GM20431 (cell line): ENCODE measurements around the gene ESPNL.

ENCODE experiments used
- in situ Hi-C: fragments of 300-500 bp; cut with MseI, MboI; formaldehyde crosslinking; loops from one replicate; pipeline ENCODE4 v1.15.0; 2020; ENCODE audit warnings: low sequenced_read_pairs; ENCODE audit not compliant: unreplicated experiment

ESPNL gene

DNA sequence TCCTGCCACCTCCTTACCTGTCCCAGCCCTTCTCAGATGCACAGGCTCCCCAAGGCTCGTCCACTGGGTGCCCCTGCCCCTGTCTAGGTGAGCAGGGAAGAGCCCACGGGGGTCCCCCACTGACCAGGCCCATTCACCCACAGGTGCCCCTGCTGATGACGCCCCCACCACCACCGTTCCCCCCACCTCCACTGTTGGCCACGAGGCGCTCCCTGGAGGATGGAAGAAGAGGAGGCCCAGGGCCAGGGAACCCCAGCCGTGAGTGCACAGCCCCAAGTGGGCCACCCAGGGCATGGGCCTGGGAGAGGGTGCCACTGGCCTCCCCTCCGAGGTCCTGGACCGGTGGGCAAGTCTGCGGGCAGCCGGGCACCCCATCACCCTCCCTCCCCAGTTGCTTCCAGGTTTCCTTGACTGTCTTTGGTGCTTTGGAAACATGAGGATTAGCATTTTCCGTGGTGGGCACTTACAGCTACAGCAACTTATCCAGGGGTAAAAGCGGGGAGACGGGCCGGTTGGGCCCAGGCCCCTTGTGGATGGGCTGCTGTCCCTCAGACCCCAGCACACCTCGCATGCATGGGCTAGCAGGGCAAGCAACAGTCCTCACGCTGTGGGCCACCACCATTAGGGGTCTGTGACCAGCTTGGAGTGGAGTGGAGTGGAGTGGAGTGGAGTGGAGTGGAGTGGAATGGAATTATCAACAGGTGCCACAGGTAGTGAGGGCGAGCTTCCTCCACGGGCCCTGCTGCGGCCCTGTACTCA lies 25.2 kb downstream of the ESPNL start:
- in situ Hi-C loops: no loop called here

DNA sequence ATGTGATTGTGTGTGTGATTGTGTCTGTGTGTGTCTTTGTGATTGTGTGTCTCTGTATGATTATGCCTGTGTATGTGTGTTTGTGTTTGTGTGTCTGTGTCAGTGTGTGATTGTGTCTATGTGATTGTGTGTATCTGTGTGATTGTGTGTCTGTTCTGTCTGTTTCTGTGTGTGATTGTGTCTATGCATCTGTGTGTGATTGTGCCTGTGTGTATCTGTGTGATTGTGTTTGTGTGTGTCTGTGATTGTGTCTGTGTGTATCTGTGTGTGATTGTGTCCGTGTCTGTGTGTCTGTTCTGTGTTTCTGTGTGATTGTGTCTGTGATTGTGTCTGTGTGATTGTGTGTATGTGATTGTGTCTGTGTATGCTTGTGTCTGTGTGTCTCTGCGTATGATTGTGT lies 26.2 kb downstream of the ESPNL start:
- in situ Hi-C loops: no loop called here

DNA sequence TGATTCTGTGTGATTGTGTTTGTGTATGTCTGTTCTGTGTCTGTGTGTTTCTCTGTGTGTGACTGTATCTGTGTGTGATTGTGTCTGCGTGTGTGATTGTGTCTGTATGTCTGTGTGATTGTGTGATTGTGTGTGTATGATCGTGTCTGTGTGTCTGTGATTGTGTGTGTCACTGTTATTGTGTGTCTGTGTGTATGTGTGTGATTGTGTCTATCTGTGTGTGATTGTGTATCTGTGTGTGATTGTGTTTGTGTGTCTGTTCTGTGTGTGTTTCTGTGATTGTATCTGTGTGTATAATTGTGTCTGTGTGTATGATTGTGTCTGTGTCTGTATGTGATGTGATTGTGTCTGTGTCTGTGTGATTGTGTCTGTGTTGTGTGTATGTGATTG lies 26.6 kb downstream of the ESPNL start:
- in situ Hi-C loops: no loop called here

DNA sequence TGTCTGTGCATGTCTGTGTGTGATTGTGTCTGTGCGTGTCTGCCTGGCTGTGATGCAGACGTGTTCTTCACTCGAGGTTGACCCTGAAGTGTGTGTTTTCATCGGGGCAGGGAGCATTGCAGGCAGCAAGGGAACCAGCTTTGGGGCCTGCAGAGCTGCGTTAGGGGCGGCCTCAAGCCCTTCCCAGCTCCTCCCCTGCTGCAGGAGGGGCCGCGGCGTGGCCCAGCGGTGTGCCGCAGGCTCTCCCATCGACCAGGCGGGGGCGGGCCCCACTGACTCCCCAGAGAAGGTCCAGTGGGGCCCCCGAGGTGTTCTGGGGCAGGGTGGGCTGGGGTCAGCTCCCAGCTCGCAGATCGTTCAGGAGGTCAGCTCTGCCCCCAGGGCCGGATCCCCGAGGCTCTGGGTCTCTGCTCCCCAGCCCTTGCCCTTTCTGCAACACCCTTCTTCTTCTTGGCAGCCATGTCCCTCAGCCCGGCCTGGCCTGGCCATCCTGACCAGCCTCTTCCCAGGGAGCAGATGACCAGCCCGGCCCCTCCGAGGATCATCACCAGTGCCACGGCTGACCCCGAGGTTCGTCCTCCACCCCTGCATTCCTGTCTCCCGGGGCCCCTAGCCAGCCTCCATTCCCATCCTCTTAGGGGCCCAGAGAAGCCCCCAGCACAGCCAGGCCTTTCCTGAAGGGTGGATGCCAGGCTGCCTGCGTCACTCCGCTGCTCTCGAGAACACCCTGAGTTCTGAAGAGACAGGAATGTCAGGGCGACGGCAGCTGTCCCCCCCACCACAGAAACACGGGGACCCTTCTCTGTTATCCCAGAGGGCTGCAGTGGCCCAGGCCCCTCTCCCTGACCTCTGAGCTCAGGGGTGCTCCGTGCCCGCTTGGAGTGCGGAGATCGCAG lies 27.3 kb downstream of the ESPNL start:
- in situ Hi-C loops: no loop called here

DNA sequence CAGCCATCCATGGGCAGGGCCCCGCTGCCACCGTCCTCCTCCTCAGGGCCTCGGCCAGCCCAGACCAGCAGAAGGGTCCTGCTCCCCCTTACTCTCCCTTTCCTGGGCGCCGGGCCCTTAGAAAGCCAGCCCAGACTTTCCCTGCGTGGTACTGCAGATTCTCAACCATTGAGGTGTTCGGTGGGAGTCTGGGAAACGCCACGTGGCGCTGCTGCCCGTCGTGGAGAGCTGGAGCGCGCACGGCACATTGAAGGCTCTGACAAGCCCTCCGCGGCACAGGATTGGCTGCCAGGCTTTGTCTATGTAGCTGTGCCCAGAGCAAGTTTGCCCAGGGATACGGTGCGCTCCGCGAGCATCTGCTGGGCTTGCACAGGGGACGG lies 27.9 kb downstream of the ESPNL start:
- in situ Hi-C loops: no loop called here

DNA sequence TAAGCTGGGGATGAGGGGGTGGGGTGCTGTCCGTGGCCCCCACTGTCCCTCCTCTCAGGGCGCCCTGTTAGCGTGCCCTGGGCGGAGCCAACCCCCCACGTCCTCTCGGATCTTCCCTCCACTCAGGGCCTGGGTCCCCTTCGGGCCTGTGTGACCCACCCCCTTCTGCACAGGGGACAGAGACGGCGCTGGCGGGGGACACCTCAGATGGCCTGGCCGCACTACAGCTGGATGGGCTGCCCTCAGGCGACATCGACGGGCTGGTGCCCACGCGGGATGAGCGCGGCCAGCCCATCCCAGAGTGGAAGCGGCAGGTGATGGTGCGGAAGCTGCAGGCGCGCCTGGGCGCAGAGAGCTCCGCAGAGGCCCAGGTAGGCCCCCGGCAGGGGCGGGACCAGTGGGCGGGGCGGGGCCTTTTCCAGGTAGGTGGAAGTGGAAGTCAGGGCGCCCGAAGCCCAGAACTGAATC lies 28.4 kb downstream of the ESPNL start:
- in situ Hi-C loops: no loop called here

DNA sequence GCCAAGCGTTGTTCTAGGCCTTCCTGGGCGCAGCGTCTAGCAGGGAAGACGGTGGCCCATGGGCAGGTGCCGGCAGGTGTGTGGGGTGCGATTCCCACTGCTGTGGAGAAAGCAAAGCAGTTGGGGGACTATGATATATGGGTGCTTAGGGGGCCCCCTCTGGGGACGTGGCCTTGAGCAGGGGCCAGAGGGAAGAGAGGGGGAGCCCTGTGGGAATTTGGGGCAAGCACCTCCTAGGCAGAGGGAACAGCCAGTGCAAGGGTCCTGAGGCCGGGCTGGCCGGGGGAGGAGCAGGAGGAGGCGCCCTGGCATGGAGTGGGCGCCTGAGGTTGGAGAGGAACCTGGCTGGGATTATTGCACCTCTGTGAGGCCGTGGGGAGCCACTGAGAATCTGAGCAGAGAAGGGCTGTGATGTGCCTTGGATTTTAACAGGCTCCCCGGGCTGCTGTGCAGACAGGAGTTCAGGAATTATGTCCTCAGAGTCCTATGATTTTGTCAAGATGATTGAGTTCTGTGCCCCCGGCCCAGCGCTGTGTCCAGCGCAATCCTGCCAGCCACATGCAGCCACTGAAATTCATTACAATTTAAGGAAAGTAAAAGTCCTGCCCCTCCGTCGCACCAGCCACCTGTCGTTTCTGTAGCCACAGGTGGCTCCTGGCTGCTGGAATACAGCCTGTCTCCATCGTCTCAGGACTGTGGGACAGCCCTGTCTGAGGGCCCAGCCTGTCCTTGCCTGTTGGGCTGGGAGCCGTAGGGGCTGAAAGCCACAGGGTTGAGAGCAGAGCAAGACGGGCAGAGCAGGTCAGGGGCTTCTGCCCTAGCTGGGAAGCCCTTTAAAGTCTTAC lies 29.2 kb downstream of the ESPNL start:
- in situ Hi-C loops: no loop called here

DNA sequence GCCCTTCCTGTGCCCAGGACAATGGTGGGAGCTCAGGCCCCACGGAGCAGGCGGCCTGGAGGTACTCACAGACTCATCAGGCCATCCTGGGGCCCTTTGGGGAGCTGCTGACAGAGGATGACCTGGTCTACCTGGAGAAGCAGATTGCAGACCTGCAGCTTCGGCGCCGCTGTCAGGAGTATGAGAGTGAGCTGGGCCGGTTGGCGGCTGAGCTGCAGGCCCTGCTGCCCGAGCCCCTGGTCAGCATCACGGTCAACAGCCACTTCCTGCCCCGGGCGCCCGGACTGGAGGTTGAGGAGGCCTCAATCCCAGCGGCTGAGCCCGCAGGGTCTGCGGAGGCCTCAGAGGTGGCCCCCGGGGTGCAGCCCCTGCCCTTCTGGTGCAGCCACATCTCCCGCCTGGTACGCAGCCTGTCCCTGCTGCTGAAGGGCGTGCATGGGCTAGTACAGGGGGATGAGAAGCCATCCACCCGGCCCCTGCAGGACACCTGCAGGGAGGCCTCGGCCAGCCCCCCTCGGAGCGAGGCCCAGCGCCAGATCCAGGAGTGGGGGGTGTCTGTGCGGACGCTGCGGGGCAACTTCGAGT lies 30.1 kb downstream of the ESPNL start:
- in situ Hi-C loops: no loop called here

DNA sequence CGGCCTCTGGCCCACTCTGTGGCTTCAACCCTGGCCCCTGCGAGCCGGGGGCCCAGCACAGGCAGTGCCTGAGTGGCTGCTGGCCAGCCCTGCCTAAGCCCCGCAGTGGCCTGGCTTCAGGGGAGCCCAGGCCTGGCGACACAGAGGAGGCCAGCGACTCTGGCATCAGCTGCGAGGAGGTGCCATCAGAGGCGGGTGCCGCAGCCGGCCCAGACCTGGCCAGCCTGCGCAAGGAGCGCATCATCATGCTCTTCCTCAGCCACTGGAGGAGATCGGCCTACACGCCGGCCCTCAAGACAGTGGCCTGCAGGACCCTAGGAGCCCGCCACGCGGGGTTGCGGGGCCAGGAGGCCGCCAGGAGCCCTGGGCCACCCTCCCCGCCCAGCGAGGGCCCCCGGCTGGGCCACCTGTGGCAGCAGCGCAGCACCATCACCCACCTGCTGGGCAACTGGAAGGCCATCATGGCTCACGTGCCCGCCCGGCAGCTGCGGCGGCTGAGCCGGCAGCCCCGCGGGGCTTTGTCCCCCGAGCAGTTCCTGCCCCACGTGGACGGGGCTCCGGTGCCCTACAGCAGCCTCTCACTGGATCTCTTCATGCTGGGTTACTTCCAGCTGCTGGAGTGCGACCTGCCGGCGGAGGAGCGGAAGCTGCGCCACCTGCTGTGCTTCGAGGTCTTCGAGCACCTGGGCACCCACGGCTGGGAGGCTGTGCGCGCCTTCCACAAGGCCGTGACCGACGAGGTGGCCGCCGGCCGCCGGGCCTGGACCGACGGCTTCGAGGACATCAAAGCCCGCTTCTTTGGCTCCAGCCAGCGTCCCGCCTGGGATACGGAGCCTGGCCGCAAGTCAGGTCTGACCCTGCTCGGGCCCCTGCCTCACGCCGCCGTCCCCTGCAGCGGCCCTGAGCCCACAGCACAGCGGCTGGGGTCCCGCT lies 30.8 kb downstream of the ESPNL start:
- in situ Hi-C loops: no loop called here

DNA sequence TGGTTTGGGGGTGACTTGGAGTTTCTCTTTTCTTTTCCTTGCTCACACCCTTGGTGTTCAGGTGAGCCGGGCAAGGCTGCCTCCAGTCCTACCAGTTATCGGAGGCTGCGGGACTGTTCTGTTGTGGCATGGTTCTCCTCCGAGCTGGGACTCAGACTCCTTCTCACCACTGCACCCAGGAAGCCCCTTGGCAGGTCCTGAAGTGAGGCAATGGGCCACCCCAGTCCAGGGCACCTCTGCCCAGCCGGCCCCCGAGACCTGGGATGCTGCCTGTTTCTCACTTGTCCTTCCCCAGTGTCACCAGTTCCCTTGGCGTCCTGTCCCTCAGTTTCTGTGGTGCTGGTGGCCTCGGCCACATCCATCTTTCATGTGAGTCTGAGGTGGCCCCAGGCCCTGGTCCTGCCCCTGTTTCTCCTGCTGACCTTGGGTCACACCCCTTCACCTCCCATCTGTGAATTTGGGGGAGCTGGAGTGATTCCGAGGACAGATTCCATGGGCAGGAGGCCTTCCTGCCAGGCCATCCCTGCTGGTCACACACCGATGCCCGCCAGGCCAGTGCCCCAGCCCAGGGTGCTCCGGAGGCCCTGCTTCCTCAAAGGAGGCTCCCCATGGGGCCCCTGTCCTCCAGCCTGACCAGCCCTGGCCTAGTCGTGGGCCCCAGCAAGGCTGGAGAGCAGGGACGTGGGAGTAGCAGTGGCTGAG lies 31.8 kb downstream of the ESPNL start:
- in situ Hi-C loops: no loop called here

DNA sequence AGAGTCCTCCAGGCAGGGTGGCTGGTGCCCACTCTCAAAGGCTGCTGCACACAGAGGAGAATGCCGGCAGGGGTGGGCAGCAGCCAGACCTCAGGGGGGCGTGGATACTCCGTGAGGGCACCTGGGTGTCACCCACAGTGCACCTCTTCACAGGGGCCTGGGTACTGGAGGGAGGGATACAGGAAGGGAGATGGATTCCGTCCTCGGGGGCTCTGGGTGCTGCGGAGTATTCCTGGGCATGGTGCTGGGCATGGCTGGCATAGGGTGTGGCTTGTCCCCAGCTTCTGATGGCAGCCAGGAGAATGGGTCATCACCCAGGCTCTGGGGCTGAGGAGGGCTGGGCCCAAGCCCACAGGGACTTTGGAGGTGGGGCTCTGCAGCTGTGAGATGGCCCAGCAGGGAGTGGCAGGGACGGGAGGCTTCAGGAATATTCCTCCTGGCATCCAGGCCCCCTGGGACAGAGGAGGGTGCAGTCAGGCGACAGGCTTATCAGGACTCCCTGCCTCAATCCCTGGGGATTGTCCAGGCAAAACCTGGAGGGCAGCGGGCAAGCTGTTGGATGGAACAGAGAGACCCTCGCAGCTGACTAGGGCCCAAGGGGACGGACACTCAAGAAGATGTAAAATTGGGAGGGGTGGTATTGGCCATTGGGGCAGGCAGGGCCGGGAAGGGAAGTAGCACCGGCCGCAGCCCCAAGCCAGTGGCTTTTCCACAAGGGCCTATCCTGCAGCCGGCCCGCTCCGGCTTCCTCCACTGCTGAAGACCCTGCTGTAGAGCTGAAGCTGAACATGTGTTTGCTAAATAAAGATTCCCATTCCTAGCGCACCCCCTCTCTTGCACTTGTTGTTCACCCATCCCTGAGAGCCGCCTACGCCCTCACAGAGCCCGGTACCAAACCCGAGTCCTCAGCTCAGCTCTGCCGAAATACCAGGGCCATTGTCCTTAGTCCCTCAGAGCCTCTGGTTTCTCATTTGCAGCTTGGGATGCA lies 32.6 kb downstream of the ESPNL start:
- in situ Hi-C loops: no loop called here

DNA sequence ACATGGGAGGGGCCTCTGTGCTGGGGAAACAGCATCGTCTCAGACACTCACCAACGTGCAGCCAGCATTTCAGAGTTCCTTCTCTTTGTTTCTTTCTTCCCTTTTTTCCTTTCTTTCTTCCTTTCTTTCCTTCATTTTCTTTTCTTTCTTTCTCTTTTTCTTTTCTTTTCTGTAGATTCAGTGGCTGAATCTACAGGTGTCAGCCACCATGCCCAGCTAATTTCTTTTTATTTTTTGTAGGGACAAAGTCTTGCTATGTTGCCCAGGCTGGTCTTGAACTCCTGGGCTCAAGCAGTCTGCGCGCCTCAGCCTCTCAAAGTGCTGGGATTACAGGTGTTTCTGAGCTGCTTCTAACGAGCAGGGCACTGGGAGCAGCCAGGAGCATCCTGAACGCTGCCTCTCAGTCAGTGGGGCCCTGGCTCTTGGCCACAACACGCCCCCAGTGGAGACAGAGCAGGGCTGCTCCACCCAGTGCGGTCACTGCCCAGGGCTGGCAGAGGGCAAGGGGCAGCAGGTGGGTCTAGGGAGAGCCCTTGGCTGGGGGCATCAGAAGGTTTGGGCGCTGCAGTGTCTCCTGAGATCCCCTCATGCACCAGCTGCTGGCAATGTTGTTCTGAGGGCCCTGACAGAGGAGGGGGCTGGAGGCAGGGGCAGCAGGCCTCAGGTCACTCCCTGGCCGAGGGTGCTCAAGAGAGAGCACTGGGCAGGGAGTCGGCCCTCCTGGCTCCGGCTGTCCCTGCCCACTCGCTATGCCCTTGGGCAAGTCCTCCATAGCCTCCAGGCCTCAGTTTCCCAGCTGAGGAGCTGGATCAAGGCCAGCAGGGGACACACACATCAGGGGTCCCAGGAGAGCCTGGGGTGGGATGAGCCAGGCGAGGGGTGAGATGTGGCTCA lies 33.6 kb downstream of the ESPNL start:
- in situ Hi-C loops: no loop called here

DNA sequence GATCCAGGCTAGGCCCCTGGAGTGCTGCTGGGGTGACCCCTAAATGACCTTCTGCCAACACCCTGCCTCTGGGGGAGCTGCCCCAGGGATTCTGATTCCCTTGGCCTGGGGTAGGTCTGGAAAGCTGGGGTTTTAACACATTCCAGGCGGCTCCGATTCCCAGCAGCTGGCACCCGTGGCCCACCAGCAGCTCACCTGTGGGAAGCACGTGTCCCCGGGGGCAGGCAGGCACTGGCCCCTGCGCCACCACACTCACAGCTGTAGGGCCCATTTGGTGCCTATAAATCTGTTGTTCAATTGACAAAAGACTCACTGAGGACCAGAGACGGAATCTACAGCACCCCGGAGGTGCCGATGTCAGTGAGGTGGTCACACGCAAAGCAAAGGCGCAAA lies 34.2 kb downstream of the ESPNL start:
- in situ Hi-C loops: no loop called here

DNA sequence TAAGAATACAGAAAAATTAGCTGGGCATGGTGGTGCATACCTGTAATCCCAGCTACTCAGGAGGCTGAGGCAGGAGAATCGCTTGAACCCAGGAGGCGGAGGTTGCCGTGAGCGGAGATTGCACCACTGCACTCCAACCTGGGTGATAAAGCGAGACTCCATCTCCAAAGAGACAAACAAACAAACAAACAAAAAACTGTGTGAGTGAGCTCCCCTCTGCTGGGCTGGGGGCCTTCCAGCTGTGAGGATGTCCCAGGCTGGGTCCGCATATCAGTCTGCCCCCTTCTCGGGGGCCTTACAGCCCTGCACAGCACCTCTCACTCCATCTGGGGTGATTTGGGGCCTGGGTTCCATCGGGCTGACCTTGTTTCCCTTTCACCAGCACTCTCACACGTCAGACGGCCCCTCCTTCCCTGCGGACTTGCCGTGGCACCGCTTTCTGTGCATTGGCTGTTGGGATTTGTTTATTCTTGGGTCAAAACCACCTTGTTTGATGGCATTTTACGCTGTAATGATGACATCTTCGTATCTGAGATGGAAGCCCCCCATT lies 35.5 kb downstream of the ESPNL start:
- in situ Hi-C loops: no loop called here

DNA sequence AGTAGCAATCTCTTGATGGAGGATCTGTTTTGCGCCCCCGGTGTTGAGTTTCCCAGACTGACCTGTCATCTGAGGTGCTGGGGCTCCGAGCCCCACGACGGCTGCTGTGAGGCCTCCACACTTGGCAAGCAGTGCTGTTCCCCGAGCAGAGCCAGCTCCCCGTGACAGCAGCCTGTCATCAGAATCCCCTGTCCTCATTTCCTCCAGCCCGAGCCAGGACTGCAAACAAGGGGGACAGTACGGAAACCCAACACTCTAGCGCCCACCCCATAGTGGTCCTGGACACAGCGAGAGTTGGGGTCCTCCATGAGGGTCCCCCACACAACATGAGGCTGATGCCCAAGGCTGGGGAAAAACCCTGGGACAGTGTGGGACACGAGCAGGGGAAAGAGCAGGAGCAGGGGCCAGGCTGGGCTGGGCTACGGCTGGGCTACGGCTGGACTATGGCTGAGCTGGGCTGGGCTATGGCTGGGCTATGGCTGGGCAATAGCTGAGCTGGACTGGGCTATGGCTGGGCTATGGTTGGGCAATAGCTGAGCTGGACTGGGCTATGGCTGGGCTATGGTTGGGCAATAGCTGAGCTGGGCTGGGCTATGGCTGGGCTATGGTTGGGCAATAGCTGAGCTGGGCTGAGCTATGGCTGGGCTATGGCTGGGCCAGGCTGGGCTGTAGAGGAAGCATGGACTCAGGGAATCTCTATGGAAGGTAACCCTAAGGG lies 36.8 kb downstream of the ESPNL start:
- in situ Hi-C loops: no loop called here

DNA sequence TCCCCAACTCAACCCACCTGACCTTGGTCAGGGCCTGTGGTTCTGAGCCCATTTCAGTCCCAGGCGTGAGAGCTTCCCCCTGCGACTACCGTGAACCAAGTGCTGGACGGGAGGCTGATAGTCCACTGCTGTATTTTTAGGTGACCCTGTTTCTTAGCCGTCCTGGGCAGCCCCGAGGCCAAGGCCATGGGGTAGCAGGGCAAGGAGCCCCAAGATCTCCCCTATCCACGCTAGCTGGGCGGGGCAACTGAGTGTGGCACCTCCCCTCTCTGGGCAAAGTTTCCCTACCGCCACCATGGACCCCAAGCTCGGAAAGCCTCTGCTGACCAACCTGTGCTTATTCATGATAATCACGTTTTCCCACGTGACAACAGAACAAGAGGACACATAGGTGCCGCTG lies 37.7 kb downstream of the ESPNL start:
- in situ Hi-C loops: no loop called here
